ENCODE results near the gene GLUL.
"Not testable (repeated sequence)": the region's sequence is repeated elsewhere in the genome, so short reads cannot be mapped to it uniquely, and the experiment has no call there.

GLUL gene

GRCh38 chr1:182351790-182352364, 39.7 kb downstream of the GLUL start:
- Histone ChIP-seq H3K27me3 (ENCODE audit: control insufficient read depth, insufficient read depth, low read length) (no peaks in the 10 kb centered on the region), H3K9me3 (ENCODE audit: control insufficient read depth, low read length) (no peaks in the 10 kb centered on the region), H3K4me1 (ENCODE audit: control insufficient read depth, insufficient read depth, low read length) (no peaks in the 10 kb centered on the region), H3K36me3 (ENCODE audit: control insufficient read depth, insufficient read depth, low read length) (no peaks in the 10 kb centered on the region), H3K9ac (ENCODE audit: low read length) (no peak overlapping the region), H3K4me3 (ENCODE audit: low read length) (no peak overlapping the region)

- Histone ChIP-seq H3K27me3 (ENCODE audit: control insufficient read depth, insufficient read depth, low read length) (no peaks in the 10 kb centered on the region), H3K4me3 (ENCODE audit: low read length) (no peak overlapping the region), H3K9ac (ENCODE audit: low read length) (no peak overlapping the region), H3K36me3 (ENCODE audit: control insufficient read depth, insufficient read depth, low read length) (no peaks in the 10 kb centered on the region), H3K4me1 (ENCODE audit: control insufficient read depth, insufficient read depth, low read length) (no peaks in the 10 kb centered on the region), H3K9me3 (ENCODE audit: control insufficient read depth, low read length) (no peaks in the 10 kb centered on the region)
Measured at GRCh38 chr1:182350839-182351238, 40.8 kb downstream of the GLUL start.

DNA sequence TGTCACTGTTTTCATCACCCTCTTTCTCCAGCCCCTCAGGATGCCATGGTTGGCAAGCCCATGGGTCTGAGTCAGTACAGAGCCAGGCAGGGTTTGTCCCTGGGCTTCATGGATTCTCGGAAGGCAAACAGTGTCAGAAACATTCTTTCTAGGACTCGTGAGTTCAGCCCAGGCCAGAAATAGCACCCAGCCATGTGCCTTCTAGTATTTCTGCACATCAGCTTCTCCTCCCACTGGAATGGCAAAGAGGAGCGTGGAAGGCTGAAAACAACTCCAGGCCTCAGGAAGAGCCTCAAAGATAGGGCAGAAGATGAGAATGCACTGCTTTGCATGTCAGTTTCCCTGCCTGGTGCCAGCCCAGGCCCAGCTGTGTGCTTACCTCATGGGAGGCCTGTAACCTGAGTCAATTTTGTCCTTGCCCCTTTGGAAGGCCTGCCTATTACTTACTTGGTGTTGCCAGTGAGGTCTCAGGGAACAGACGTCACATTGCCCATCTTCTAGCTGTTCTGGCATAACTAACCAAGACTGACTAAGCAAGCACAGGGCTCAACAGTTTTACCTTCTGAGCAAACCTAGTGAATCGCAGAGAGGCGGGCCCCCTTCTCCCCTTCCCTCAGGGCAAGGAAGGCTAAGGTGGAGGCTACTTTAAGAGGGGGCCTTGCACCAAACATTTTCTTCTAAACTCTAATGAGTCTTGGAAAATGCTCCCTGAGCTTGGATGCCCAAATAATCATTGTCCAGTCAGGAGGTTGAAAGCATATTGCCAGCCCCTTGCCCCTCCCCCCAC, 42.4 kb downstream of the GLUL start:
- no peak overlapping the region for H3K9ac ChIP-seq (ENCODE audit: low read length)

GRCh38 chr1:182347019-182347418, 44.6 kb downstream of the GLUL start:
- Histone ChIP-seq H3K4me3 (ENCODE audit: low read length) (no peak overlapping the region), H3K36me3 (ENCODE audit: control insufficient read depth, insufficient read depth, low read length) (no peaks in the 10 kb centered on the region), H3K27me3 (ENCODE audit: control insufficient read depth, insufficient read depth, low read length) (no peaks in the 10 kb centered on the region), H3K9ac (ENCODE audit: low read length) (no peak overlapping the region), H3K4me1 (ENCODE audit: control insufficient read depth, insufficient read depth, low read length) (no peaks in the 10 kb centered on the region), H3K9me3 (ENCODE audit: control insufficient read depth, low read length) (no peaks in the 10 kb centered on the region)

More for the DNA sequence above, 42.4 kb downstream of the GLUL start:
- Histone ChIP-seq H3K36me3 (ENCODE audit: control insufficient read depth, insufficient read depth, low read length) (no peaks in the 10 kb centered on the region), H3K27me3 (ENCODE audit: control insufficient read depth, insufficient read depth, low read length) (no peaks in the 10 kb centered on the region), H3K9me3 (ENCODE audit: control insufficient read depth, low read length) (no peaks in the 10 kb centered on the region), H3K4me1 (ENCODE audit: control insufficient read depth, insufficient read depth, low read length) (no peaks in the 10 kb centered on the region), H3K4me3 (ENCODE audit: low read length) (no peak overlapping the region)

DNA sequence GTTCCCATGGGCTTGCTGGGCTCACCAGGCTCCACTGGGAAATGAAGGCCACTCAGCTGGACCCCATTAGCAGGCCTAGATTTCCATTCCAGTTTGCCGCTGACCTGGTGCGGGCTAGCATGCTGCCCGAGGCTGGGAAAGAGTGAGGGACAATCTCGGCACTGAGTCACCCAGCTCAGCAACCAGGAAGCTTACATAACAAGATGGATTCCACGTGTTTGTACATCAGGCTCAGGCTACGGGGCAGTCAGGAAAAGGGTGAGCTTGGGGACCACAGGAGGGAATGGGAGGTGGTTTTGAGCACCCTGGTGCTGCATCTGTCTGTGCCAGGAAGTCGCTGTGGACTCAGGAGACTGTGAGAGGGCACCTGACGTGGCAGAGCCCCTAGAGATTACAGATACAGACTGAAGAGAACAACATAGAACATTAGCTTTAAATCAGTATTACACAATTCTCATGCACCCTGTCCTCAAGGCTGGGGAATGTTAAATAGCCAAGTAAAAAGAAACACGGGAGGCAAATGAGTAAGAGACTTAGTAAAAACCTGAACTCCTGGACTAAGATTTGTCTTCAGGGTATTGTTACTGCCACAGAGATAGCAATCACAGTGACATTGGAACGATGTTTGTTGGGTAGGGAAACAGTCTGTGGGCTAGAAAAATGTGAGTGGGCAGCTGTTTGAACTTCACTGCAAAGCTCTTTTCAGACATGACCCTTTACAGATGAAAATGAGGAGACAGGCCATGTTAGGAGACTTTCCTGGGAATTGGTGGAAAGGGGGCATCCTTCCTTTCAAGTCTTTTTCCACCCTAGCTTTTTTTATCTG, 51.1 kb downstream of the GLUL start:
- H3K4me3 ChIP-seq (ENCODE audit: low read length) = no peak overlapping the region
- no peaks in the 10 kb centered on the region for H3K36me3 ChIP-seq (ENCODE audit: control insufficient read depth, insufficient read depth, low read length)
- no peaks in the 10 kb centered on the region for H3K9me3 ChIP-seq (ENCODE audit: control insufficient read depth, low read length)
- peaks cover 4% of the 10 kb centered on the region for H3K4me1 ChIP-seq (ENCODE audit: control insufficient read depth, insufficient read depth, low read length)
- H3K9ac ChIP-seq (ENCODE audit: low read length) = no peak overlapping the region
- H3K27me3 ChIP-seq (ENCODE audit: control insufficient read depth, insufficient read depth, low read length) = no peaks in the 10 kb centered on the region

DNA sequence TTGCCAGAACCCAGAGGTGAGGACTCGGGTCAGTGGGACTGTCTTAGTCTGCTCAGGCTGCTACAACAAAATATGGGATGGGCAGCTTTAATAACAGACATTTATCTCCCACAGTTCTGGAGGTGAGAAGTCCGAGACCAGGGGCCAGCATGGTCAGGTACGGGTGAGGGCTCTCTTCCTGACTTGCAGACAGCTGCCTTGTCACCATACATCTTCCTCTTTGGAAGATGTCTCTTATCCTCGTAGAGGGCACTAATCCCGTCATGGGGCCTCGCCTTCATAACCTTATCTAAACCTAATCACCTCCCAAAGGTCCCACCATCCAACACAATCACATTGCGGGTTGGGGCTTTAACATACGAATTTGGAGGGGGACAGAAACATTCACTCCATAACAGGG, 51.9 kb downstream of the GLUL start:
- Histone ChIP-seq H3K4me3 (ENCODE audit: low read length) (no peak overlapping the region), H3K9ac (ENCODE audit: low read length) (no peak overlapping the region)

DNA sequence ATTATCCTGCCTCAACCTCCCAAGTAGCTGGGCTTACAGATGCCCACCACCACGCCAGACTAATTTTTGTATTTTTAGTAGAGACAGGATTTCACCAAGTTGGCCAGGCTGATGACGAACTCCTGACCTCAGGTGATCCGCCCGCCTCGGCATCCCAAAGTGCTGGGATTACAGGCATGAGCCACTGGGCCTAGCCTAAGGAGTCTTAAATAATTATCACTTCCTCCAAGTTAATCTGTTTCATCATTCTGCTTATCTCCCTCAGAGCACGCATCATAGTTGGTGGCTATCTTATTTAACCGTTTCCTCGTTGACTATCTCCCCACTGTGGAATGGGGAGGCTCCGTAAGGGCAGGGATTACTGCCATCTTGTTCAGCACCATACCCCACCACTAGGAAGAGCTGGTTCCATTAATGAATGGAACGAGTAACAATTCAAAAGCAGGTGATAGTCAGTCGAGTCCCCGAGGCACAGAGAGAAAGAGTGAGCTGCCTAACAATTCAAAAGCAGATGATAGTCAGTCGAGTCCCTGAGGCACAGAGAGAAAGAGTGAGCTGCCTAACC, 52.7 kb downstream of the GLUL start:
- H3K4me3 ChIP-seq (ENCODE audit: low read length) = no peak overlapping the region
- H3K9ac ChIP-seq (ENCODE audit: low read length) = no peak overlapping the region
- no peaks in the 10 kb centered on the region for H3K9me3 ChIP-seq (ENCODE audit: control insufficient read depth, low read length)
- no peaks in the 10 kb centered on the region for H3K36me3 ChIP-seq (ENCODE audit: control insufficient read depth, insufficient read depth, low read length)
- peaks cover 4% of the 10 kb centered on the region for H3K4me1 ChIP-seq (ENCODE audit: control insufficient read depth, insufficient read depth, low read length)
- no peaks in the 10 kb centered on the region for H3K27me3 ChIP-seq (ENCODE audit: control insufficient read depth, insufficient read depth, low read length)

More for the DNA sequence above, 51.9 kb downstream of the GLUL start:
- H3K36me3 ChIP-seq (ENCODE audit: control insufficient read depth, insufficient read depth, low read length) = no peaks in the 10 kb centered on the region
- H3K27me3 ChIP-seq (ENCODE audit: control insufficient read depth, insufficient read depth, low read length) = no peaks in the 10 kb centered on the region
- H3K4me1 ChIP-seq (ENCODE audit: control insufficient read depth, insufficient read depth, low read length) = peaks cover 4% of the 10 kb centered on the region
- H3K9me3 ChIP-seq (ENCODE audit: control insufficient read depth, low read length) = no peaks in the 10 kb centered on the region

GRCh38 chr1:182337736-182338571, 53.6 kb downstream of the GLUL start:
- no peaks in the 10 kb centered on the region for H3K36me3 ChIP-seq (ENCODE audit: control insufficient read depth, insufficient read depth, low read length)
- H3K9me3 ChIP-seq (ENCODE audit: control insufficient read depth, low read length) = no peaks in the 10 kb centered on the region
- H3K27me3 ChIP-seq (ENCODE audit: control insufficient read depth, insufficient read depth, low read length) = no peaks in the 10 kb centered on the region
- H3K9ac ChIP-seq (ENCODE audit: low read length) = no peak overlapping the region
- peaks cover 4% of the 10 kb centered on the region for H3K4me1 ChIP-seq (ENCODE audit: control insufficient read depth, insufficient read depth, low read length)
- no peak overlapping the region for H3K4me3 ChIP-seq (ENCODE audit: low read length)

- Histone ChIP-seq H3K27me3 (ENCODE audit: control insufficient read depth, insufficient read depth, low read length) (no peaks in the 10 kb centered on the region), H3K9me3 (ENCODE audit: control insufficient read depth, low read length) (no peaks in the 10 kb centered on the region), H3K9ac (ENCODE audit: low read length) (no peak overlapping the region), H3K36me3 (ENCODE audit: control insufficient read depth, insufficient read depth, low read length) (no peaks in the 10 kb centered on the region), H3K4me3 (ENCODE audit: low read length) (no peak overlapping the region), H3K4me1 (ENCODE audit: control insufficient read depth, insufficient read depth, low read length) (peaks cover 4% of the 10 kb centered on the region)
Measured at GRCh38 chr1:182335771-182336566, 55.6 kb downstream of the GLUL start.

DNA sequence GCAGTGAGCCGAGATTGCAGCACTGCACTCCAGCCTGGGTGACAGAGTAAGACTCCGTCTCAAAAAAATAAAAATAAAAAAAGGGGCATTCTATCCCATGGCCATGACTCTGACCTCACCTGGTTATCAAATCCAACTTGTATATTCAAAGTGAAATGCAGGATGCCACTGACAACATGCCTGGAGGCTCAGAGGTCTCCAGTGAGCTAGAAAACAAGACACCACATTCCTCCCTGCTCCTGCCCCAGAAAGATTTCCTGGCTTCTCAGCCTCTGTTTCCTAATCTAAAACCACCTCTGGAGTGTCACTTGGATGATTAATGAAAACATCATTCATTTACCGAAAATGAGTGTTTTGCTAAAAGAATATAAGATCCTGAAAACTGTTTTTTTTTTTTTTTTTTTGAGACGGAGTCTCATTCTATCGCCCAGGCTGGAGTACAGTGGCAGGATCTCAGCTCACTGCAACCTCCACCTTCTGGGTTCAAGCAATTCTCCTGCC, 58.5 kb downstream of the GLUL start:
- not testable (repeated sequence) for H3K9me3 ChIP-seq (ENCODE audit: control insufficient read depth, low read length); H3K4me3 ChIP-seq (ENCODE audit: low read length); H3K9ac ChIP-seq (ENCODE audit: low read length); H3K36me3 ChIP-seq (ENCODE audit: control insufficient read depth, insufficient read depth, low read length); H3K4me1 ChIP-seq (ENCODE audit: control insufficient read depth, insufficient read depth, low read length); H3K27me3 ChIP-seq (ENCODE audit: control insufficient read depth, insufficient read depth, low read length)
